Stimulated activated CD4-positive, alpha-beta T cell treated with anti-CD3 and anti-CD28 coated beads, Interleukin-4, amount 100 ng/mL, for 4 hours (primary cell): ENCODE measurements around the gene SMPD2.
"Not testable (repeated sequence)": the region's sequence is repeated elsewhere in the genome, so short reads cannot be mapped to it uniquely, and the experiment has no call there.

Experiments used
- DNase-seq, 2 experiments: peaks; one replicate each; pipeline ENCODE4 v3.0.0-alpha.2; 2020

The SMPD2 gene

GRCh38 chr6:109447087-109447486 is 6.6 kb downstream of the SMPD2 start:
- no peak for DNase-seq

- no peak for DNase-seq
Observed at GRCh38 chr6:109447878-109448555, 7.5 kb downstream of the SMPD2 start.

GRCh38 chr6:109448615-109449014 is 8.1 kb downstream of the SMPD2 start:
- no peak for DNase-seq

GRCh38 chr6:109449064-109449794 is 8.7 kb downstream of the SMPD2 start:
- DNase-seq = no peak

- DNase-seq = no peak
Observed at GRCh38 chr6:109449795-109450673, 9.5 kb downstream of the SMPD2 start.

- DNase-seq = no peak
Observed at GRCh38 chr6:109450801-109451200, 10.3 kb downstream of the SMPD2 start.

- no peak for DNase-seq
Observed at GRCh38 chr6:109451376-109451775, 10.9 kb downstream of the SMPD2 start.

- no peak for DNase-seq
Observed at GRCh38 chr6:109452181-109452580, 11.7 kb downstream of the SMPD2 start.

GRCh38 chr6:109453156-109453555 is 12.6 kb downstream of the SMPD2 start:
- no peak for DNase-seq

- DNase-seq = no peak
Observed at GRCh38 chr6:109453594-109454495, 13.3 kb downstream of the SMPD2 start.

GRCh38 chr6:109454496-109455436 is 14.2 kb downstream of the SMPD2 start:
- DNase-seq = peak; percentile 45 to 58

- peak; percentile 48 to 57 for DNase-seq
Observed at GRCh38 chr6:109455437-109456110, 15.1 kb downstream of the SMPD2 start, which contains the start of gene MICAL1. Gene MICAL1 (minus strand): TSS chr6:109455772. CDS start chr6:109454196, 1,576 bp downstream.

GRCh38 chr6:109456111-109456583 is 15.6 kb downstream of the SMPD2 start:
- no peak for DNase-seq

GRCh38 chr6:109456710-109457561 is 16.4 kb downstream of the SMPD2 start:
- no peak for DNase-seq

- no peak for DNase-seq
Observed at GRCh38 chr6:109457562-109457996, 17.1 kb downstream of the SMPD2 start.

- DNase-seq = peak in 1 of 2 experiments; percentile 48
Observed at GRCh38 chr6:109458774-109459531, 18.4 kb downstream of the SMPD2 start.

GRCh38 chr6:109460161-109460829 is 19.8 kb downstream of the SMPD2 start:
- no peak for DNase-seq

GRCh38 chr6:109461205-109461604 is 20.7 kb downstream of the SMPD2 start:
- DNase-seq = not testable (repeated sequence)
